HG03342 (cell line): ENCODE measurements around the gene SCN11A.

ENCODE experiments used
- ATAC-seq: cut with Tn5 transposase; IDR thresholded peaks from one replicate; pipeline ENCODE4 v1.9.1; 2021; ENCODE audit warnings: mild to moderate bottlenecking, moderate library complexity; ENCODE audit not compliant: unreplicated experiment

Gene SCN11A

GRCh38 chr3:39011191-39011736, 40.5 kb downstream of the SCN11A start:
- no peak for ATAC-seq

- ATAC-seq, result no peak
Measured at GRCh38 chr3:39005295-39005694, 46.4 kb downstream of the SCN11A start.
